ENCODE data around the gene MAP2K3. TPM values are rescaled to one million over a fixed set of nuclear protein-coding genes. Genes with fewer than 3 reads are reported as not detected.

Gene MAP2K3
- total and polyA plus RNA-seq, 2 donors (not counting 3 experiments of a cell fraction or from before 2014, with no cell fraction given) = 15.3 to 36.3 TPM

DNA sequence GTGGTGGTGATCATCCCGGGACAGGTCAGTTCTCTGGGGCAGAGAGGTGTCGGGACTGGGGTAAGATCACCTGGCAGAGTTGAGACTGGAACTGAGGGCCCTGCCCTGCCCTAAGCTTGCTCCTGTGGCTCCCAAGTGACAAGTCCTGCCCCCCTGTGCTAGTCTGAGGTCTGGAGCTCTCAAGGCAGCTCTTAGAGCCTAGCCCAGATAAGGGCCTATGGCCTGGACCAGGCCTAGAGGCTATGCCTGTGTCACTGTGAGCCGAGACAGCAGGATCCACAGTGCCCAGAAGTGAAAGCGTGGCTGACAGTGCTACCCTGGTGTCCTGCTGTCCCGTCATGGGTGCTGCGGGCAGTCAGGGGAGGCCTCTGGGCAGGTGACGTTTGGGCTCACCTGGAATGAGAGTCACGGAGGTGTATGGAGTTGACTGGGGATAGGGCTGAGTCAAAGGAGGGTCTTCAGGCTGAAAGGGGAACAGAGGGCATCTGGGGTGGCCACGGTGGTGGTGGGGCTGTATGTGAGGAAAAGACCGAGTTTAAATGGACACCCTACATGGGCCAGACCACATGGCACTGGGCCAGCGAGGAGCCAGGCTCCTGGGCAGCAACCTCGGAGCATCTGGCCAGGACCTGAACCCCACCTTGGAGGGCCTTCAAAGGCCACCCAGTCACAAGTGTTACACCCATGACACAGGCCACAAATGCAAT lies 36.8 kb upstream of the MAP2K3 start:
- no peaks in the 10 kb centered on the region for H3K9me3 ChIP-seq (replicated peaks; ENCODE audit: control insufficient read depth, insufficient read depth, low read length)
- no peaks in the 10 kb centered on the region for H4K20me1 ChIP-seq (replicated peaks; ENCODE audit: control insufficient read depth, extremely low read depth, insufficient read depth, low read length)
- H3K27me3 ChIP-seq (ENCODE audit: control insufficient read depth in 2 of 2, insufficient read depth in 2 of 2, low read length in 2 of 2) = no peaks in the 10 kb centered on the region
- DNase-seq (ENCODE audit: low read depth, low spot score) (no peak), FAIRE-seq (no peak)
- H3K4me2 ChIP-seq (ENCODE audit: insufficient read depth, low read length) = no peak overlapping the region
- no peak overlapping the region for H2AFZ ChIP-seq (ENCODE audit: low read depth, low read length)
- dilution Hi-C loops (cut with MboI; ENCODE audit: extremely low pct_ligation_motif_present, low sequenced_read_pairs) = no loop called here
- TF ChIP-seq MYC (IDR thresholded peaks at IDR 0.05; ENCODE audit: low read depth, low read length) = no peak
- no peak for TF ChIP-seq JUN (IDR thresholded peaks at IDR 0.05; ENCODE audit: borderline replicate concordance, insufficient read depth, insufficient read length, low read depth)
- TF ChIP-seq POLR2A (IDR thresholded peaks at IDR 0.05; ENCODE audit: low read depth, low read length) = no peak
- no peak for TF ChIP-seq FOS (IDR thresholded peaks at IDR 0.05; ENCODE audit: borderline replicate concordance, insufficient read depth, low read length)
- TF ChIP-seq EZH2 (IDR thresholded peaks at IDR 0.05; ENCODE audit: borderline replicate concordance, low read depth, low read length, severe bottlenecking) = no peak
- no peak for TF ChIP-seq POLR2AphosphoS5 (IDR thresholded peaks at IDR 0.05; ENCODE audit: insufficient read depth, low read depth, low read length)
- H3K4me1 ChIP-seq (ENCODE audit: control insufficient read depth, extremely low read depth, insufficient read depth, low read length) = peaks cover 4% of the 10 kb centered on the region
- H3K9ac ChIP-seq (replicated peaks; ENCODE audit: extremely low read depth, insufficient read depth, low read length) = no peak overlapping the region
- CTCF ChIA-PET = interaction anchor here (2.1 to 2.3 kb wide), 2 partner anchors 118 to 119 kb away, joined by 6 to 9 read pairs; no protein-coding TSS in a partner anchor
- no peaks in the 10 kb centered on the region for H3K79me2 ChIP-seq (ENCODE audit: control insufficient read depth, insufficient read depth, low read length)
- H3K36me3 ChIP-seq (ENCODE audit: control insufficient read depth in 2 of 2, extremely low read depth in 1 of 2, insufficient read depth in 2 of 2, low read length in 2 of 2) = peaks cover 0 to 1% of the 10 kb centered on the region in 2 experiments
- POLR2A ChIA-PET = no interaction called here
- H3K9me1 ChIP-seq (replicated peaks; ENCODE audit: control insufficient read depth, extremely low read depth, insufficient read depth, low read length) = no peaks in the 10 kb centered on the region
- intact Hi-C loops (cut with micrococcal nuclease) = no loop called here
- BruUV-seq (replicated peaks) = no TSS peak
- H3K27ac ChIP-seq (ENCODE audit: insufficient read depth, low read depth, low read length) = no peak overlapping the region
- H3K4me3 ChIP-seq (replicated peaks in 1 of 3; ENCODE audit: insufficient read depth in 1 of 3, low read depth in 1 of 3, low read length in 3 of 3) = no peak overlapping the region

DNA sequence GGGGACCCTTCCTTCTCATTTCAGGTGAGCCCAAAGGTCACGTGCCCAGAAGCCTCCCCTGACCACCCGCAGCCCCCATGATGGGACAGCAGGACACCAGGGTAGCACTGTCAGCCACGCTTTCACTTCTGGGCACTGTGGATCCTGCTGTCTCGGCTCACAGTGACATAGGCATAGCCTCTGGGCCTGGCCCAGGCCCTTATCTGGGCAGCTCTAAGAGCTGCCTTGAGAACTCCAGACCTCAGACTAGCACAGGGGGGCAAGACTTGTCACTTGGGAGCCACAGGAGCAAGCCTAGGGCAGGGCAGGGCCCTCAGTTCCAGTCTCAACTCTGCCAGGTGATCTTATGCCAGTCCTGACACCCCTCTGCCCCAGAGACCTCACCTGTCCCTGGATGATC lies 36.0 kb upstream of the MAP2K3 start:
- no peaks in the 10 kb centered on the region for H3K27me3 ChIP-seq (ENCODE audit: control insufficient read depth in 2 of 2, insufficient read depth in 2 of 2, low read length in 2 of 2)
- H3K79me2 ChIP-seq (ENCODE audit: control insufficient read depth, insufficient read depth, low read length) = no peaks in the 10 kb centered on the region
- no peaks in the 10 kb centered on the region for H3K9me3 ChIP-seq (replicated peaks; ENCODE audit: control insufficient read depth, insufficient read depth, low read length)
- no peak overlapping the region for H3K9ac ChIP-seq (replicated peaks; ENCODE audit: extremely low read depth, insufficient read depth, low read length)
- H3K9me1 ChIP-seq (replicated peaks; ENCODE audit: control insufficient read depth, extremely low read depth, insufficient read depth, low read length) = no peaks in the 10 kb centered on the region
- H3K27ac ChIP-seq (ENCODE audit: insufficient read depth, low read depth, low read length) = no peak overlapping the region
- CTCF ChIA-PET = interaction anchor here (1.4 to 2.3 kb wide), 2 partner anchors 31 to 119 kb away, joined by 4 to 9 read pairs; no protein-coding TSS in a partner anchor
- no peak overlapping the region for H2AFZ ChIP-seq (ENCODE audit: low read depth, low read length)
- dilution Hi-C loops (cut with MboI; ENCODE audit: extremely low pct_ligation_motif_present, low sequenced_read_pairs) (no loop called here), intact Hi-C loops (cut with micrococcal nuclease) (no loop called here)
- no peak overlapping the region for H3K4me3 ChIP-seq (replicated peaks in 1 of 3; ENCODE audit: insufficient read depth in 1 of 3, low read depth in 1 of 3, low read length in 3 of 3)
- H4K20me1 ChIP-seq (replicated peaks; ENCODE audit: control insufficient read depth, extremely low read depth, insufficient read depth, low read length) = no peaks in the 10 kb centered on the region
- no TSS peak for BruUV-seq (replicated peaks)
- H3K4me1 ChIP-seq (ENCODE audit: control insufficient read depth, extremely low read depth, insufficient read depth, low read length) = peaks cover 5% of the 10 kb centered on the region
- no peak for TF ChIP-seq POLR2AphosphoS5 (IDR thresholded peaks at IDR 0.05; ENCODE audit: insufficient read depth, low read depth, low read length)
- no peak for TF ChIP-seq JUN (IDR thresholded peaks at IDR 0.05; ENCODE audit: borderline replicate concordance, insufficient read depth, insufficient read length, low read depth)
- no peak for TF ChIP-seq GATA2 (IDR thresholded peaks at IDR 0.05; ENCODE audit: insufficient read depth, insufficient read length, low read depth, low read length)
- TF ChIP-seq MYC (IDR thresholded peaks at IDR 0.05; ENCODE audit: low read depth, low read length) = no peak
- no peak for TF ChIP-seq FOS (IDR thresholded peaks at IDR 0.05; ENCODE audit: borderline replicate concordance, insufficient read depth, low read length)
- no peak for DNase-seq (ENCODE audit: low read depth, low spot score)
- no peak overlapping the region for H3K4me2 ChIP-seq (ENCODE audit: insufficient read depth, low read length)
- H3K36me3 ChIP-seq (ENCODE audit: control insufficient read depth in 2 of 2, extremely low read depth in 1 of 2, insufficient read depth in 2 of 2, low read length in 2 of 2) = no peaks in the 10 kb centered on the region
- FAIRE-seq = no peak
- POLR2A ChIA-PET = no interaction called here

All from endothelial cell of umbilical vein (primary cell).